Lung (tissue), 12 donors: ENCODE data around the gene ZNF414. TPM values are rescaled to one million over a fixed set of nuclear protein-coding genes. Genes with fewer than 3 reads are reported as not detected.

Source experiments
- ATAC-seq: fragments of 200-7000 bp; cut with Tn5 transposase; one replicate; pipeline ENCODE4 v1.9.1; 2020; ENCODE audit warnings: moderate number of reproducible peaks; ENCODE audit not compliant: insufficient read depth, low FRiP score
- DNase-seq, 3 donors: peaks; one replicate each; pipeline ENCODE4 v3.0.0-alpha.2; 2013 to 2017
- H3K27ac ChIP-seq, 2 donors: one replicate each; pipeline ENCODE4 v1.5.1; 2013; ENCODE audit warnings: mild to moderate bottlenecking in 2 of 2, moderate library complexity in 2 of 2, control low read depth in 1 of 2, inconsistent platforms in 1 of 2, low read depth in 1 of 2, low read length in 1 of 2
- H3K27me3 ChIP-seq, 3 donors: one replicate each; pipeline ENCODE4 v1.5.1; 2013; ENCODE audit warnings: low read length in 2 of 3; ENCODE audit not compliant: control insufficient read depth in 3 of 3, insufficient read depth in 3 of 3
- H3K36me3 ChIP-seq, 4 donors: one replicate each; pipeline ENCODE4 v1.5.1; 2013; ENCODE audit warnings: low read length in 4 of 4, mild to moderate bottlenecking in 1 of 4, moderate library complexity in 1 of 4; ENCODE audit not compliant: control insufficient read depth in 4 of 4, insufficient read depth in 4 of 4
- H3K4me1 ChIP-seq, 5 donors: one replicate each; pipeline ENCODE4 v1.5.1; 2013; ENCODE audit warnings: low read length in 5 of 5, mild to moderate bottlenecking in 2 of 5, moderate library complexity in 1 of 5; ENCODE audit not compliant: control insufficient read depth in 5 of 5, insufficient read depth in 5 of 5
- H3K4me3 ChIP-seq: one replicate; pipeline ENCODE4 v1.5.1; 2013; ENCODE audit warnings: mild to moderate bottlenecking, control low read depth, moderate library complexity
- H3K9ac ChIP-seq, 2 donors: one replicate each; pipeline ENCODE4 v1.5.1; 2013; ENCODE audit warnings: low read length in 2 of 2, control low read depth in 1 of 2; ENCODE audit not compliant: insufficient read depth in 1 of 2
- H3K9me3 ChIP-seq, 4 donors: one replicate each; pipeline ENCODE4 v1.5.1; 2013; ENCODE audit warnings: low read length in 3 of 4, mild to moderate bottlenecking in 1 of 4, moderate library complexity in 1 of 4; ENCODE audit not compliant: control insufficient read depth in 4 of 4, insufficient read depth in 3 of 4
- WGBS, 2 donors: extraction: QIAGEN DNeasy Blood & Tissue Kit; methylation state at CpG; one replicate each; pipeline ENCODE4 v1.1.7; 2013; 5-methylcytosine and 5-hydroxymethylcytosine counted together
- polyA plus RNA-seq, 2 donors: library from polyadenylated mRNA; stranded (reverse); fragments of 200-250 nt; gene quantifications; one replicate each; pipeline ENCODE4 v1.2.1, GENCODE V29; 2013
- total RNA-seq, 2 donors: library from RNA; depleted of rRNA in 1 of 2; stranded (reverse); fragments of >200 nt in 1 of 2; gene quantifications; one replicate each; pipeline ENCODE4 v1.2.1, GENCODE V29; 2014 to 2021
- TF ChIP-seq, protein P1 (sequence below): IDR thresholded peaks from 2 replicates; pipeline ENCODE4 v1.5.1; 2012; ENCODE audit warnings: mild to moderate bottlenecking; ENCODE audit errors: control extremely low read depth, extremely low read depth
- donor health status: control.
- donor health status: control.
- donor health status: Bipolar disorder and iron deficiency.
- donor health status: healthy.
- donor health status: DM: yes; HTN: yes; CAD: no.

Gene ZNF414
- total and polyA plus RNA-seq, 4 donors = 17.7 to 35.7 (median 29.5) TPM

GRCh38 chr19:8483165-8483564 is 30.8 kb downstream of the ZNF414 start:
- H3K27me3 ChIP-seq = no peaks in the 10 kb centered on the region
- H3K9me3 ChIP-seq = no peaks in the 10 kb centered on the region
- TF ChIP-seq, protein P1, sequence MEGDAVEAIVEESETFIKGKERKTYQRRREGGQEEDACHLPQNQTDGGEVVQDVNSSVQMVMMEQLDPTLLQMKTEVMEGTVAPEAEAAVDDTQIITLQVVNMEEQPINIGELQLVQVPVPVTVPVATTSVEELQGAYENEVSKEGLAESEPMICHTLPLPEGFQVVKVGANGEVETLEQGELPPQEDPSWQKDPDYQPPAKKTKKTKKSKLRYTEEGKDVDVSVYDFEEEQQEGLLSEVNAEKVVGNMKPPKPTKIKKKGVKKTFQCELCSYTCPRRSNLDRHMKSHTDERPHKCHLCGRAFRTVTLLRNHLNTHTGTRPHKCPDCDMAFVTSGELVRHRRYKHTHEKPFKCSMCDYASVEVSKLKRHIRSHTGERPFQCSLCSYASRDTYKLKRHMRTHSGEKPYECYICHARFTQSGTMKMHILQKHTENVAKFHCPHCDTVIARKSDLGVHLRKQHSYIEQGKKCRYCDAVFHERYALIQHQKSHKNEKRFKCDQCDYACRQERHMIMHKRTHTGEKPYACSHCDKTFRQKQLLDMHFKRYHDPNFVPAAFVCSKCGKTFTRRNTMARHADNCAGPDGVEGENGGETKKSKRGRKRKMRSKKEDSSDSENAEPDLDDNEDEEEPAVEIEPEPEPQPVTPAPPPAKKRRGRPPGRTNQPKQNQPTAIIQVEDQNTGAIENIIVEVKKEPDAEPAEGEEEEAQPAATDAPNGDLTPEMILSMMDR = no peak
- WGBS, 2 donors = 89 to 92% methylated on average over 8 of the region's 8 CpGs
- no peak overlapping the region for H3K27ac ChIP-seq
- peaks cover 0 to 5% (median 0%) of the 10 kb centered on the region in 5 donors for H3K4me1 ChIP-seq
- DNase-seq (no peak), ATAC-seq (no peak)
- H3K9ac ChIP-seq = no peak overlapping the region
- H3K36me3 ChIP-seq = peaks cover 7 to 63% (median 52%) of the 10 kb centered on the region in 4 donors
- H3K4me3 ChIP-seq = no peak overlapping the region

- ATAC-seq (no peak), DNase-seq (no peak)
- Histone ChIP-seq H3K4me1 (peaks cover 0 to 5% (median 0%) of the 10 kb centered on the region in 5 donors), H3K9ac (no peak overlapping the region), H3K36me3 (peaks cover 2 to 60% (median 50%) of the 10 kb centered on the region in 4 donors), H3K4me3 (no peak overlapping the region), H3K27me3 (no peaks in the 10 kb centered on the region), H3K27ac (no peak overlapping the region), H3K9me3 (no peaks in the 10 kb centered on the region)
- TF ChIP-seq, protein P1 = no peak
- WGBS, 2 donors = 94 to 95% methylated on average over 11 of the region's 11 CpGs
Measured at GRCh38 chr19:8482696-8483095, 31.3 kb downstream of the ZNF414 start.

DNA sequence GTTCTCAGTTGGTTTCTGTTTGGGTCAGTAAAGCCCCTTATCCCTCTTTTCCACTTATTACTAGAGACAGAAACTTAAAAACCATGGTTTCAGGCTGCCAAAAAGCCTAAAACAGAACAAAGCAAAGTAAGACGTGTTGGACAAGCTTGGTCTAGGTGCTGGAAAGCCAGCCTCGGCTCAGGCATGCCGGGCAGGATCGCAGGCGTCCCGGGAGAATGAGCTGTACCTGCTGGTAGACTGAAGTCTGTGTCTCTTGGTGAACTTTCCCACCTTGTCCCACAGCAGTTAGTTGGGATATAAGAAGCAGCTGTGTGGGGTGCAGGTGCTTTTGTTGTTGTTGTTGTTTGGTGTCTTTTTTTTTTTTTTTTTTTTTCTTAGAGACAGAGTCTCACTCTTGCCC is 32.4 kb downstream of the ZNF414 start:
- Histone ChIP-seq H3K4me1 (peaks cover 0 to 5% (median 0%) of the 10 kb centered on the region in 5 donors), H3K27me3 (no peaks in the 10 kb centered on the region), H3K4me3 (no peak overlapping the region), H3K9me3 (no peaks in the 10 kb centered on the region), H3K9ac (no peak overlapping the region), H3K27ac (peak overlapping the region in 1 of 2 donors; percentile 3), H3K36me3 (peaks cover 0 to 59% (median 46%) of the 10 kb centered on the region in 4 donors)
- DNase-seq (no peak), ATAC-seq (no peak)
- TF ChIP-seq, protein P1 = no peak
- 85 to 90% methylated on average over 6 of the region's 6 CpGs for WGBS, 2 donors

DNA sequence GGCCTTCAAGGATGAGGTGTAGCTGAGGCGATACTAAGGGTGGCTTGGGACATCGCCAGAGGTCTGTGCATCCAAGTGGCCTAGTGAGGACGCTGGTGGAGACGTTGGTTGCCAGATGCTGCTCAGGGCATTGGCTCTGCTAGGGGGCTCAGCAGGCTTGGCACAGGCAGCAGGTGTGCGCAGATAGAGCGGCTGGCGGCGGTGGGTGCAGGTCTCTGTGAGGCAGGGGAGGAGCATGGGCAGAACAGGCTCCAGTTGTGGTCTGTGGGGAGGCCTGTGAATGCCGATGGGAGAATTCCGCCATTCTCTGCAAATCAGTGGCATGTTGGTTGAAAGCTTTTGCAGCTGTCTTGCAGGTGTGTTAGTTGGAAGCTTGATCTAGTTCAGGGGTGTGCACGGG is 32.8 kb downstream of the ZNF414 start:
- H3K9ac ChIP-seq = no peak overlapping the region

More for the DNA sequence above, 32.8 kb downstream of the ZNF414 start:
- Histone ChIP-seq H3K9me3 (no peaks in the 10 kb centered on the region), H3K27ac (peak overlapping the region in 1 of 2 donors; percentile 53), H3K36me3 (peaks cover 0 to 58% (median 45%) of the 10 kb centered on the region in 4 donors), H3K4me1 (peaks cover 0 to 5% (median 0%) of the 10 kb centered on the region in 5 donors), H3K4me3 (no peak overlapping the region), H3K27me3 (no peaks in the 10 kb centered on the region)
- ATAC-seq (no peak), DNase-seq (no peak)
- 67 to 87% methylated on average over 11 of the region's 11 CpGs for WGBS, 2 donors
- TF ChIP-seq, protein P1 = no peak
